NOMO-1 treated with DMSO at 0.1 percent for 48 hours (cell line): Measurements from ENCODE around the gene CCDC77.
A peak's percentile ranks its signal among the peaks of the same experiment; 100 is the strongest.

Experiments used
- DNase-seq: peaks from one replicate; lab custom pipeline; 2025; ENCODE audit not compliant: unreplicated experiment; lab: John Stamatoyannopoulos, UW

Gene CCDC77

GRCh38 chr12:452667-453210, 51.3 kb downstream of the CCDC77 start:
- DNase-seq: no peak

- DNase-seq: no peak
Measured at GRCh38 chr12:454833-455232, 53.4 kb downstream of the CCDC77 start.

GRCh38 chr12:455821-456220, 54.4 kb downstream of the CCDC77 start:
- no peak for DNase-seq

- no peak for DNase-seq
Measured at GRCh38 chr12:457676-458075, 56.2 kb downstream of the CCDC77 start.

GRCh38 chr12:459050-459429, 57.6 kb downstream of the CCDC77 start:
- no peak for DNase-seq

- DNase-seq: peak; percentile 46
Measured at GRCh38 chr12:459430-460258, 58.2 kb downstream of the CCDC77 start, which contains the start of gene B4GALNT3. Gene B4GALNT3, plus strand, starts transcription at chr12:459939. Its CDS starts 438 bp downstream, at chr12:460377.

GRCh38 chr12:460261-461230, 59.1 kb downstream of the CCDC77 start:
- DNase-seq: no peak

- no peak for DNase-seq
Measured at GRCh38 chr12:461425-461824, 60.0 kb downstream of the CCDC77 start.

- DNase-seq: no peak
Measured at GRCh38 chr12:462936-463705, 61.7 kb downstream of the CCDC77 start.

GRCh38 chr12:464484-465267, 63.2 kb downstream of the CCDC77 start:
- DNase-seq: no peak

- DNase-seq: no peak
Measured at GRCh38 chr12:466039-466438, 64.6 kb downstream of the CCDC77 start.

- DNase-seq: no peak
Measured at GRCh38 chr12:466762-467161, 65.3 kb downstream of the CCDC77 start.

GRCh38 chr12:467591-467990, 66.1 kb downstream of the CCDC77 start:
- DNase-seq: peak; percentile 56

- no peak for DNase-seq
Measured at GRCh38 chr12:468671-469389, 67.4 kb downstream of the CCDC77 start.

GRCh38 chr12:470133-470532, 68.7 kb downstream of the CCDC77 start:
- no peak for DNase-seq

GRCh38 chr12:473198-473597, 71.8 kb downstream of the CCDC77 start:
- no peak for DNase-seq

- DNase-seq: no peak
Measured at GRCh38 chr12:473863-474577, 72.6 kb downstream of the CCDC77 start.

GRCh38 chr12:475286-475685, 73.8 kb downstream of the CCDC77 start:
- no peak for DNase-seq

GRCh38 chr12:479161-479560, 77.7 kb downstream of the CCDC77 start:
- DNase-seq: no peak
